ENCODE measurements around the gene NAB1.
"Not testable (repeated sequence)": the region's sequence is repeated elsewhere in the genome, so short reads cannot be mapped to it uniquely, and the experiment has no call there.

Gene NAB1

GRCh38 chr2:190697421-190697820 lies 48.5 kb downstream of the NAB1 start:
- Histone ChIP-seq H3K4me1 (ENCODE audit: control insufficient read depth, insufficient read depth, low read length) (peaks cover 10% of the 10 kb centered on the region), H3K9me3 (ENCODE audit: control insufficient read depth, low read length) (no peaks in the 10 kb centered on the region), H3K4me3 (ENCODE audit: low read length) (no peak overlapping the region)

GRCh38 chr2:190698895-190699294 lies 50.0 kb downstream of the NAB1 start:
- peaks cover 3% of the 10 kb centered on the region for H3K27me3 ChIP-seq (replicated peaks; ENCODE audit: control insufficient read depth, insufficient read depth, low read length)
- no peaks in the 10 kb centered on the region for H3K9me3 ChIP-seq (ENCODE audit: control insufficient read depth, low read length)
- no peak overlapping the region for H3K9ac ChIP-seq (ENCODE audit: low read length)
- no peaks in the 10 kb centered on the region for H3K36me3 ChIP-seq (ENCODE audit: control insufficient read depth, insufficient read depth, low read length, severe bottlenecking)
- H3K4me1 ChIP-seq (ENCODE audit: control insufficient read depth, insufficient read depth, low read length) = peaks cover 10% of the 10 kb centered on the region
- DNase-seq (ENCODE audit: low read depth) = no peak
- no peak overlapping the region for H3K4me3 ChIP-seq (ENCODE audit: low read length)

More at GRCh38 chr2:190697421-190697820, 48.5 kb downstream of the NAB1 start:
- H3K9ac ChIP-seq (ENCODE audit: low read length) = no peak overlapping the region
- H3K36me3 ChIP-seq (ENCODE audit: control insufficient read depth, insufficient read depth, low read length, severe bottlenecking) = peaks cover 5% of the 10 kb centered on the region
- H3K27me3 ChIP-seq (replicated peaks; ENCODE audit: control insufficient read depth, insufficient read depth, low read length) = peaks cover 3% of the 10 kb centered on the region
- DNase-seq (ENCODE audit: low read depth) = no peak

DNA sequence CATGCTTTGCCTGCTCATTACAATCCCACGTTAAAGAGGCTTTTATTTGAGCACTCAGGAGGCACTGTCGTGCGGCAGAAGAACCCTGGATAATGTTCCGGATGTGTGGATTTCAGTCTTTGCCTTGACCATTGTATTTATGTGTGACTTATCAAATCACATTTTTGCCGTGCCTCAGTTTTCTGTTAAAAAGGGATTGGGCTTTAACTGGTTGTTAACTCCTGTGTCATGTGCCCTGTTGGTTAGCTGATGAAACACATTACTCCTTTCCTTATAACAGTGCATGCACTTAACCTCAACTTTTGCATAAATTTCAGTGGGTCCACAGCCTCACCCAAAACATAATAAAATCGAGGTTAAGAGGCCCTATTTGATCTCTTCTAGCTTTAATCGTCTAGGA lies 52.7 kb downstream of the NAB1 start:
- Histone ChIP-seq H3K4me3 (ENCODE audit: low read length) (no peak overlapping the region), H3K9me3 (ENCODE audit: control insufficient read depth, low read length) (no peaks in the 10 kb centered on the region), H3K27me3 (replicated peaks; ENCODE audit: control insufficient read depth, insufficient read depth, low read length) (peaks cover 11% of the 10 kb centered on the region), H3K9ac (ENCODE audit: low read length) (no peak overlapping the region), H3K36me3 (ENCODE audit: control insufficient read depth, insufficient read depth, low read length, severe bottlenecking) (no peaks in the 10 kb centered on the region), H3K4me1 (ENCODE audit: control insufficient read depth, insufficient read depth, low read length) (no peaks in the 10 kb centered on the region)
- DNase-seq (ENCODE audit: low read depth) = no peak

DNA sequence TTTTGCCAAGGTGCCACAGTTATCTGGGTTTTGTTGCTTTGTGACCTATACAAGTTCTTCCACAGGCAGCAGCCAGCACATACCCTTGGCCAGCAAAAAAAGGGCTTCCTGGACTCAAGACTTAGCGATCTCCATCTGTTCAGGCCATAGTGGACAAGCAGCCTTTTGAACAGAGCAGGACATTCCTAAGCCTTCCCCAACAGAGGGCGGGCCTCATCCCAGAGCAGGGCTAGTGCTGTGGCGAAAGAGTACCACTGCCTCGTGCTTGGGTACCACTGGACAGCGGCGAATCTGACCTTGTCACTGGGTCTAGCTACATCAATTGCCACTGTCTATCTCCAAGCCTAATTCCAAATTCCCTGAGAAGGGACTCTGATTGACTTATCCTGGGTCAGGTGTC lies 56.4 kb downstream of the NAB1 start:
- H3K4me3 ChIP-seq (ENCODE audit: low read length) = no peak overlapping the region
- no peaks in the 10 kb centered on the region for H3K36me3 ChIP-seq (ENCODE audit: control insufficient read depth, insufficient read depth, low read length, severe bottlenecking)
- H3K4me1 ChIP-seq (ENCODE audit: control insufficient read depth, insufficient read depth, low read length) = no peaks in the 10 kb centered on the region
- H3K9ac ChIP-seq (ENCODE audit: low read length) = no peak overlapping the region
- H3K9me3 ChIP-seq (ENCODE audit: control insufficient read depth, low read length) = no peaks in the 10 kb centered on the region
- peaks cover 11% of the 10 kb centered on the region for H3K27me3 ChIP-seq (replicated peaks; ENCODE audit: control insufficient read depth, insufficient read depth, low read length)
- no peak for DNase-seq (ENCODE audit: low read depth)

GRCh38 chr2:190707726-190708125 lies 58.8 kb downstream of the NAB1 start:
- H3K9me3 ChIP-seq (ENCODE audit: control insufficient read depth, low read length) = no peaks in the 10 kb centered on the region
- no peaks in the 10 kb centered on the region for H3K36me3 ChIP-seq (ENCODE audit: control insufficient read depth, insufficient read depth, low read length, severe bottlenecking)
- no peak overlapping the region for H3K4me3 ChIP-seq (ENCODE audit: low read length)
- H3K9ac ChIP-seq (ENCODE audit: low read length) = no peak overlapping the region
- H3K4me1 ChIP-seq (ENCODE audit: control insufficient read depth, insufficient read depth, low read length) = no peaks in the 10 kb centered on the region
- H3K27me3 ChIP-seq (replicated peaks; ENCODE audit: control insufficient read depth, insufficient read depth, low read length) = peaks cover 11% of the 10 kb centered on the region
- no peak for DNase-seq (ENCODE audit: low read depth)

DNA sequence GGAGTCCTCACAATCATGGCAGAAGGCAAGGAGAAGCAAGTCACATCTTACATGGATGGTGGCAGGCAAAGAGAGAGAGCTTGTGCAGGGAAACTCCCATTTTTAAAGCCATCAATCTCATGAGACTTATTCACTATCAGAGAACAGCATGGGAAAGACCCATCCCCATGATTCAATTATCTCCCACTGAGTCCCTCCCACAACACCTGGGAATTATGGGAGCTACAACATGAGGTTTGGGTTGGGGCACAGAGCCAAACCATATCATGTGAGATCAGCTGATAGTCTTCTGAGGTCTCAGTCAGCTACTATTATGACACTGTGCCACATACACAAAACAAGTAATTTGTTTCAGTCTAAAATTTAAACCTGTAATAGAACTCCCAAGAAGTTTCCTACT lies 59.8 kb downstream of the NAB1 start:
- not testable (repeated sequence) for H3K4me1 ChIP-seq (ENCODE audit: control insufficient read depth, insufficient read depth, low read length); H3K4me3 ChIP-seq (ENCODE audit: low read length); H3K9me3 ChIP-seq (ENCODE audit: control insufficient read depth, low read length); DNase-seq (ENCODE audit: low read depth); H3K9ac ChIP-seq (ENCODE audit: low read length); H3K36me3 ChIP-seq (ENCODE audit: control insufficient read depth, insufficient read depth, low read length, severe bottlenecking)
- H3K27me3 ChIP-seq (replicated peaks; ENCODE audit: control insufficient read depth, insufficient read depth, low read length) = peaks cover 11% of the 10 kb centered on the region

- Histone ChIP-seq H3K36me3 (ENCODE audit: control insufficient read depth, insufficient read depth, low read length, severe bottlenecking) (no peaks in the 10 kb centered on the region), H3K4me1 (ENCODE audit: control insufficient read depth, insufficient read depth, low read length) (no peaks in the 10 kb centered on the region), H3K27me3 (replicated peaks; ENCODE audit: control insufficient read depth, insufficient read depth, low read length) (peaks cover 3% of the 10 kb centered on the region), H3K9me3 (ENCODE audit: control insufficient read depth, low read length) (peaks cover under 1% of the 10 kb centered on the region), H3K4me3 (ENCODE audit: low read length) (no peak overlapping the region), H3K9ac (ENCODE audit: low read length) (no peak overlapping the region)
- DNase-seq (ENCODE audit: low read depth) = no peak
Measured at GRCh38 chr2:190711069-190711468, 62.2 kb downstream of the NAB1 start.

DNA sequence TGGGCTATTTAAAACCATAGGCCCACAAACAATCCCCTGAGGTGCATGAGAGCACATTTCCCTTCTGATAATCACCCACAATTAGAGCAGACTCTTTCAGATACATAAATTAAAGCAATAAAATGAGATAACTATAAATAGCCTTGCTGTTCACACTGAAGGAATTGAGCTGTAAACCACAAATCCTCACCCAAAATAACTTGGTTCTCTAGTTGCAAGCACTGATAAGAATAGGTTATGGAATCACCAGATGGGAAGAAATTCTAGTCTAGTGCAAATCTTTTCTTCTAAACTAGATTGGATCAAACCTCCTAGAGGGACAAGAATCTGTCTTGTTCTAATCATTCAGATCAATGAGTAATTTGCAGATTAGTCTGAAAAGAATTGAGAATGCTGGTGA lies 64.6 kb downstream of the NAB1 start:
- H3K9ac ChIP-seq (ENCODE audit: low read length) = no peak overlapping the region
- H3K4me3 ChIP-seq (ENCODE audit: low read length) = no peak overlapping the region
- peaks cover 12% of the 10 kb centered on the region for H3K27me3 ChIP-seq (replicated peaks; ENCODE audit: control insufficient read depth, insufficient read depth, low read length)
- peaks cover 7% of the 10 kb centered on the region for H3K9me3 ChIP-seq (ENCODE audit: control insufficient read depth, low read length)
- DNase-seq (ENCODE audit: low read depth) = no peak
- H3K36me3 ChIP-seq (ENCODE audit: control insufficient read depth, insufficient read depth, low read length, severe bottlenecking) = no peaks in the 10 kb centered on the region
- H3K4me1 ChIP-seq (ENCODE audit: control insufficient read depth, insufficient read depth, low read length) = peaks cover 4% of the 10 kb centered on the region

GRCh38 chr2:190714958-190715357 lies 66.1 kb downstream of the NAB1 start:
- peak; percentile 6 for DNase-seq (ENCODE audit: low read depth)
- H3K9me3 ChIP-seq (ENCODE audit: control insufficient read depth, low read length) = peaks cover 7% of the 10 kb centered on the region
- H3K36me3 ChIP-seq (ENCODE audit: control insufficient read depth, insufficient read depth, low read length, severe bottlenecking) = no peaks in the 10 kb centered on the region
- H3K27me3 ChIP-seq (replicated peaks; ENCODE audit: control insufficient read depth, insufficient read depth, low read length) = peaks cover 16% of the 10 kb centered on the region
- no peak overlapping the region for H3K9ac ChIP-seq (ENCODE audit: low read length)
- H3K4me1 ChIP-seq (ENCODE audit: control insufficient read depth, insufficient read depth, low read length) = peaks cover 12% of the 10 kb centered on the region
- H3K4me3 ChIP-seq (ENCODE audit: low read length) = no peak overlapping the region

DNA sequence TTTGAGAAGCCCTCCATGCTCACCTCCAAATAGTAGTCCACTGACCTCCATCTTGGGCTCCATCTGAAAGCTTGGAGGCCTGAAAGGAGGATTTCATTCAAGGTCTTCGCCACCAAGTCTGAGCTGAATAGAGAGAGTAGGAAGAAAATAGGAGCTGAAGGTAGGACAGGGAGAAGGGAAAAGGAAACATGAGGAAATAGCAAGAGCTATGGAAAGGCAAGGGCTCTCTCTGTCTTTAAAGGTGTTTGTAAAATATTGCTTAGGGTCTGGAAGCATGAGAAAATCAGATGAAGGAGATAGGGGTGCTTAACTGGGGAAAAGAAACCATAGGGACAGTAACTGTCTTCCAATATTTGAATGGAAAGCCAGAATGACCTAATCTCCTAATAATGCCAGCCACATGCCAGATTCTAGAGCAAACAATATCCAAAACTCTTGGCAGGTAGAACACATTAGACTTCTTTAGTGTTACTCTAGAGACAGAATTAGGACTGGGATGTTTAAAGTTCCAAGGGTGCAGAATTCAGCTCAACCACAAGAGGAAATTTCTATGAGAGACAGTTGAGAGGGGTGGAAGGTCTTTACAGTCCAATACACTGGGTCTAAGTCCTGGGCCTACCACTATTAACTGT lies 67.4 kb downstream of the NAB1 start:
- no peaks in the 10 kb centered on the region for H3K36me3 ChIP-seq (ENCODE audit: control insufficient read depth, insufficient read depth, low read length, severe bottlenecking)
- peaks cover 20% of the 10 kb centered on the region for H3K27me3 ChIP-seq (replicated peaks; ENCODE audit: control insufficient read depth, insufficient read depth, low read length)
- H3K9ac ChIP-seq (ENCODE audit: low read length) = no peak overlapping the region
- DNase-seq (ENCODE audit: low read depth) = no peak
- no peak overlapping the region for H3K4me3 ChIP-seq (ENCODE audit: low read length)
- peaks cover 12% of the 10 kb centered on the region for H3K4me1 ChIP-seq (ENCODE audit: control insufficient read depth, insufficient read depth, low read length)
- peaks cover 7% of the 10 kb centered on the region for H3K9me3 ChIP-seq (ENCODE audit: control insufficient read depth, low read length)

DNA sequence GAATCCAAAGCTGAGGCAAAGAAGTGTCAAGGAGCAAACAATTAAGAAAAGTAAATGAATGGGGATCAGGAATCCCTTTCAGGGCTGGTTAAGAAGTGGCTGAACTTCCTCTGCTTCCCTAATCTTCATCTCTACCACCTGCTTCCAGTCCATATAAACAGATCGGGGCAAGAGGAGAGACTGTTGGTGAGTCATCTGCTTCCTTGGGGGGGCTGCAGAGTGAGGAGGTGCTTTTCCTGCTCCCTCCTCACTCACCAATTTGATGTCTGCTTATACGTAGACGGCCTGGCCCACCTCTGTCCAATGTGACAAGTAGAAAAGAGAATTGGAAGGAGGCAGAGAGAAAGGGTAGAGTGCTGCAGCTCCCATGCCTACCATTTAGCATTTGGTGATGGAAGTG lies 68.4 kb downstream of the NAB1 start:
- H3K9me3 ChIP-seq (ENCODE audit: control insufficient read depth, low read length) = peaks cover 7% of the 10 kb centered on the region
- peaks cover 12% of the 10 kb centered on the region for H3K4me1 ChIP-seq (ENCODE audit: control insufficient read depth, insufficient read depth, low read length)
- peaks cover 18% of the 10 kb centered on the region for H3K27me3 ChIP-seq (replicated peaks; ENCODE audit: control insufficient read depth, insufficient read depth, low read length)
- no peaks in the 10 kb centered on the region for H3K36me3 ChIP-seq (ENCODE audit: control insufficient read depth, insufficient read depth, low read length, severe bottlenecking)
- no peak overlapping the region for H3K4me3 ChIP-seq (ENCODE audit: low read length)
- no peak overlapping the region for H3K9ac ChIP-seq (ENCODE audit: low read length)
- DNase-seq (ENCODE audit: low read depth) = no peak
